ENCODE data around the gene VWA2.

The VWA2 gene

DNA sequence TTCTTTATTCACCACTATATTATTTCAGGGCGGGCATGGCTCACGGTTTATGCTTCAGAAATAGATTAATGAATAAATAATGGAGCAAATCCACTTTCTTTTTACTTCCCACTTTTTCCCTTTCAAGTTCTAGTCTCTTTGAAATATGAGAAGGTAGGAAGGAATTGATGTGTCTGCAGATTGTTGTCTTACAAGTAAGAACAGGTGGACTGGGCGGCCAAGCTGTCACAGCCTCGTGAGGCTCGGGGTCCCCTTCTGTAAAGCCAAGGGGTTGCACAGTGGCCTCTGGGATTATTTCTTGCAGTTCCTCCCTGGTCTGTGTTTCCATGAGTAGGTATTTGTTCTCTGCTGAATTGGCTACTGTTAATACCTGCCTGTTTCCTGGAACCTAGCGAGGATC is 11.2 kb downstream of the VWA2 start:
- no peak for DNase-seq

DNA sequence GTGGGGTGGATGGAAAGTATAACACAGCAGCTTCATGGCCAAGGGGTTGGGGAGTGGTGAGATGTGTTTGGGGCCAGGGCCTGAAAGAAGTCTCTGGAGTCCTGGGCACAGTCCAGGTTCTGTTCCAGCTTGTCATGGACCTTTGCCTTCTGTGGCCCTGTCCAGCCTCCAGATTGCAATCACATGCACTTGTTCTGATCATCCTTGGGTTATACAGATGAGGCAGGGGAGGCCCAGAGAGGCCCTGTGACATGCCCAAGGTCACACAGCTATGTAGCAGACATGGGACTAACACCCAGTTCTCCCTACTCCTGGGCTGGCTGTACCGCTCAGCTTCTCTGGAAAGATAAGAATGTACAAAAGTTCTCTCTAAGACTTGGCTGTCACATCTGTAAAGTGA is 11.7 kb downstream of the VWA2 start:
- DNase-seq: no peak

DNA sequence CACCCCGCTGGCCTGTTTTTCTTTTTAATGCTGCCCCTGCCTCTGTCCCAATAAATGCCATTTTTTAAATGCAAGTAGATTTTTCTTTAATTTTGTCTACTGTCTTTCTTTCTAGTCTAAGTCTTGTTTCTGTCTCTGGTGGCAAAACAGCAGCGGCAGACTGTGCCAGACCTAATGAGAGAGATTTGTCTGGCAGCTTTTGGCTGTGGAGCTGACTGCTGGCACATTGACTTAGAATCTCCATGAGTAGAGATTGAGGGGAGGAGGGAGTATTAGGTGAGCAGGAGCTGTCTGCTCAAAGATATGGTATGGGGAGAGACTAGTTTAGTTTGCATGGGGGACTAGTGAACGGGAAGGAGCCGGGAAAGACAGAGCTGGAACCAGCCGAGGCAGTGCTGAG is 13.0 kb downstream of the VWA2 start:
- DNase-seq: no peak

DNA sequence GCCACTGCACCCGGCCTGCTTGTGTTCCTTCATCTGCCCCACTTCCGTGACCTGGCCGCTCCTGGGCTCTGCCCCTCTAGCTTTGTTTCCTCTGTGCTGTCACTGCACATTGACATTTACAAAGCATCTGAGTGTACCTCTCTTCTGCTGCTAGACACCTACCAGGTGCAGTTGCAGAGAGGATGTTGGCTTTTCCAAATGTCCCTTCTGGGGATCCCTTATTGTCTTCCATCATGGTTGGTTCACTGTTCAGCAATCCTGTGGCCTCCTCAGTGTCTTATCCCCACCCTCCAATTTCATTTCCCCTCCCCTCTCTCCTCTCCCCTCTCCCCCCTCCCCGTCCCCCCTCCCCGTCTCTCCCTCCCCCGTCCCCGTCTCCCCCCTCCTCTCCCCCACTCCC is 13.8 kb downstream of the VWA2 start:
- no peak for DNase-seq

DNA sequence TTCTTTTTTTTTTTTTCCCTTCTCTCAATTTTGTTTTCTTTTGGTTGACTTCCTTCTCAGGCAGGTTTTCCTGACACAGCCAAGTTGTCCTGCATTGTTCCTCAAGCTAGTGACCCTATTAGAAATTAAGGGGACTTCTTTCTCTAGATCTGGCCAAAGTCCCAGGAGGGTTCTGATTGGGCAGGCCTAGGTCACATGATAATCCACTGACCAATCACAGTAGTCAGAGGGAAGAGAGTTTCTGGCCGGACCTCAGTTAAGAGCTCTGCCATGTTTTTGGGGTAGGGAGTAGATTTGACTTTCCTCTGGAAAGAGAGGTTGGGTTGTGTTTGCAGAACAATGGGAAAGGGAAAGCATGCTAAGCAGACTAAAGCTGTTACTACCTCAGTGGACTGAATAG is 16.2 kb downstream of the VWA2 start:
- DNase-seq: no peak

DNA sequence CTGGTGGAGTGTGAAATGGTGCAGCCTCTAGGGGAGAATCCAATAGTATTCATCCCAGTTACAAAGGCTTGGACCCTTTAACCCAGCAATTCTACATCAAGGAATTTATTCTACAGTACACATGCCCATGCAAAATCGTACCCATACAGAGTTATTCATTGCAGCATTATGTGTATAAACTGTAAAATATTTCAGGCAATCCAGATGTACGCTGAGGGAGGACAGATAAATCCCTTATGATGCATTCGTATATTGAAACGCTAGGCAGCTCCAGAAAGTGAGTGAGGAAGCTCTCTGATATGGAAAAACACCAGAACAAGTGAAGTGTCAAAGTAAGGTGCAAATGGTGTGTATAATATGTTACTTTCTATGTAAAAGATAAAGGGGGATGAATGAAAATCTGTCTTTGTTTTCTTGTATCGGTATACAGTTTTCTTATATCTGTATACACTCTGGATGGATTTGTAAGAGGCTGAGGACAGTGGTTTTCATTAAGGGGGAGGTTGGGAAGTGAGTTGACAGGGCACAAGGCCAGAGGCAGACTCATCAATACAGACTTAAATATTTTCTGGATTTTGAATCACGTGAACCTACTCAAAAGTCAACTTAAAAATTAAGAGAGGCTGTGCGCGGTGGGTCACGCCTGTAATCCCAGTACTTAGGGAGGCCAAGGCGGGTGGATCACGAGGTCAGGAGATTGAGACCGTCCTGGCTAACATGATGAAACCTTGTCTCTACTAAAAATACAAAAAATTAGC is 17.1 kb downstream of the VWA2 start:
- DNase-seq: no peak

DNA sequence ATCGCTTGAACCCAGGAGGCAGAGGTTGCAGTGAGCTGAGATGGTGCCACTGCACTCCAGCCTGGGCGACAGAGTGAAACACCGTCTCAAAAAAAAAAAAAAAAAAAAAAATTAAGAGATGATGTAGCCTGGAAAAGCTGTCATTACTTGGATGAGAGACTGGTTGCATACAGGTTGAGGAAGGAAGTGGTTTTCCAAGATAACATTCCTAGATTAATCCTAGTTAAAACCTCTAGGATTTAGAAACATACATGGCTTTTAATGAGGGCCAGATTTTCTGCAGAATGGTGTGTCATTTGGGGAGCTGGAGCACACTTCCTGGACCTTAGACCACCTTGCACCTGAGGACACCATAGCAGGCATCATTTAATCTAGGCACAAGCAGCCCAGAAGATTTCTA is 17.8 kb downstream of the VWA2 start:
- DNase-seq: no peak

DNA sequence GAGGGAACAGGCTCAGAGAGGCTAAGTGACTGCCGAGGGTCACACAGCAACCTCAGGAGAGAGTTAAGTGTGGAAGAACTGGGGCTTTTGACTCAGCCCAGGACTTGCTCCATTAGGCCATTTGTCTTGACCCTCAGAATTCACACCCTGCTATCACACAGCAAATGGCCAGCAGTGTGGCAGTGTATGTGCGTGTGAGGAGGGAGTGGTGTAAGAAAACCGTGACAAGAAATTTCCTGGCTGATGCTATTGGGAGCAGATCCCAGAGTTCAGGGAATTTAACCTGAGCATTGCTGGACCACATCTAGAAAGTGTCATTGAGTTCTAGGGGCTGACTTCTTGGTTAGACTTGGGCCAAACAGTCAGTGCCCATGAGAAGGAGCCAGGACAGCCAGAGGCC is 18.4 kb downstream of the VWA2 start:
- DNase-seq: no peak

DNA sequence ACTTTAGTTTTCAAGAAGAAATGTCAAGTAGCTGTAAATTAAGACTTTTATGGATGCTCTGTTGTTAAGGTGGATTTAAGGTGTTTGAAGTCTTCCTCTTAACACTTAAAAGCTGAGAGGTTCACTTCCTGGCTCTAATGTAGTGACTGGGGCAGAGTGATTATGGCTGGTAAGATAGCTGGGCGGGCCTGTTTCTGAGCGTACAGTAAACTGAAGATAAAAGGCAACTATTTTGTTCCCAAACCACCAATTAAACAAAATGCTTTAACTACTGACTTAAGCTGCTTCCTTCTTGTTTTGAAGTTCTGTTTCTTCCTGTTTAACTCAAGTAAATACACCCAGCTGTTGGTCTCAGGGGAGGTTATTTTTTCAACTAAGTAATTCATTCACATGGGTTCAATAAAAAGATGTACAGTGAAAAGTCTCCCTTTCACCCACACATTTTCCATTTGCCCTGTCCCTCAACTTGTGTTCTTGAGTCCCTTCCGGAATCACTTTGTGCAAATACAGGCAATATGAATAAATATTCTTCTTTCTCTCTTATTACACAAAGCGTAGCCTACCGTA is 19.3 kb downstream of the VWA2 start:
- DNase-seq: no peak

DNA sequence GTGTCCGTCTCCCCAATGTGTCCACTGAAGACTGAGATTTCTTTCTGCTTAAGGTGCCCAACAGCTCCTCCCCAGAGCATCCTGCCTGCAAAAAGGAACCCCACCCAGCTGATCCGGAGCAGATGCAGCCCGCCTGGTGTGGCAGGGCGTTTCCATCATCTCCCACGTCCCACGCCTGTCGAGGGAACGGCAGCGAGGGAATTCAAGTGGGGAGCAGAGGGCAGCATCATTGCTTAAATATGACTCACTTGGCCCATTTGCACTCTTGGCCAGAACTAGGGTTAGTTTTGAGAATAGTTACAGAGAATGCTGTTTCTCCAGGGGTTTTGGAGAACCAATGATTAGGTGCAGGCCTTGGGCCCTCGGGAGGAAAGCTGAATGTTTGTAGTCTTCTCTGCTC is 20.8 kb downstream of the VWA2 start:
- no peak for DNase-seq

DNA sequence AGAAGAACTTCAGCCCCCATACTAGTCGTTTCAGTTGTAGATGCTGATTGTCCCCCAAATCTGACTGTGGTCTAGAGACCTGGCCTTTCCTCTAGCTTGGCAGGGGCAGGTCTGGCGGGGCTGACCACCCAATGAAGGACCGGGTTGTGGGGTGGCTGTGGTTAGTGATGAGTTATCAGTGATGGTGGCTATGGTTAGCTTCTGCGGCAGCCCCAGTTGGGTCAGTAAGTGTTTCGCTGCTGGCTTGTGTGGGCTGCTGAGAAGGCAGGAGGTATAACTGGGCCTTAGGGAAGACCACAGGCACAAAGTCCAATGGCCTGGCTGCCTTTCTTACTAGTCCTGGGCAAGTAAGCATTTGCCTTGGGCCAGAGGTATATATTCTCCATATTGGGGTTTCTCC is 21.3 kb downstream of the VWA2 start:
- no peak for DNase-seq

DNA sequence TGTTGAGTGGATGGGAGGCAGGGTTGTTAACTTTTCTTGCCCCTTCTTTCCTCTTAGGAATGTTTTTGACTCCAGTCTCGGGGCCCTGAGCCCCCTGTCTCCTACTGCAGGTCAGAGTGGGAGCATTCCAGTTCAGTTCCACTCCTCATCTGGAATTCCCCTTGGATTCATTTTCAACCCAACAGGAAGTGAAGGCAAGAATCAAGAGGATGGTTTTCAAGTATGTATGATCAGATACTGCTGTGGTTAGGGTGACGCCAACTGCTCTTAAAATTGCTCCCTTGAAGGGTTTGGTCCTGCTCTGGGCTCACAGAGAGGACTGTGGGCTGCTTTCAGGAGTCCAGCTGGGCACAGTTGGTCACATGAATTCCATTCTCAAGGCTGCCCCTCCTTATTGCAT is 22.0 kb downstream of the VWA2 start:
- no peak for DNase-seq

DNA sequence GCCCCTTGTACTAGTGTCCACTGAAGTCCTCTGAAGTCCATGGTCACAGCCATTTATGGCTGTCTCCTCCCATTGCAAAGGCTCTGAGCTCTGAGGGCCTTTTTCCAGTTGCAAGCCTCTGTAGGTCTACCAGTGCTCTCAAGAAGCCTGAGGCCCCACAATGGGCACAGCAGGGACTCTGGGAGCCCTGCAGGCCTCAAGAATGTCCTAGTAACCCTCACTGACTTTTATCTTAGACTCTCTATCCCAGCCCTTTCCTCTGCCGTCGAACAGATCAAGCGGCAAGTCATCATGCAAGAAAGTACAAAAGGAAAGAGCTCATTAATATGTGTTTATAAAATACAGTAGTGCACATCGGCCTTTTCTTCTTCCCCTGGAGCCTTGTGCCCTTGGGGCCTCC is 23.4 kb downstream of the VWA2 start:
- DNase-seq: no peak

DNA sequence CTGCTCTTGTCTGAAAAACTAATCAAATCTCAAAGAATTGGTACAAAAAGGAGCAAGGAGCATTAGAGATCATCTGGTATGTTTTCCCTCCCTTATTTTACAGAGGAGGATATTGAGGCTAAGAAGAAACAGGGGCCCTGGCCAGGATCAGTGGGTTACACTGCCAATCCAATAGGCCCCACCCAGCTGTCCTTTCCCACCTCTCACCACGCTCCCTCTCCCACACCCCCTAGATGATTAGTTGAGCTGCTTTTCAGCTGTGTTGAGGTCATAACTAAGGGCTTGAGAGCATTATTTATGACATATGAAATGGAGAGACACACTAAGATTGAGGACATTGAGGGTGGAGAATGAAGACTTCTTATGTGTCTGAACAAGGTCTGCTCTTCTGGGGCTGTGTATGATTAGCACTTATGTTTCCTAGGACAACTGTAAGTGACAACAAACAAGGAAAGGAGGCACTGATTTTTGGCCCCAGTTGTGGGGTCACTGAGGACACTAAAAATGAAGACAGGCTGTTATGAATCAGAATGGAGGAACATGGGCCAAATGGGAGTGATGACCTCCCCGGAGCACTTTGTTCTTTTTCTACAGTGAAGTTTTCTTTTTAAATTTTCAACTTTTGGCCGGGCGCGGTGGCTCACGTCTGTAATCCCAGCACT is 26.5 kb downstream of the VWA2 start:
- DNase-seq: no peak

DNA sequence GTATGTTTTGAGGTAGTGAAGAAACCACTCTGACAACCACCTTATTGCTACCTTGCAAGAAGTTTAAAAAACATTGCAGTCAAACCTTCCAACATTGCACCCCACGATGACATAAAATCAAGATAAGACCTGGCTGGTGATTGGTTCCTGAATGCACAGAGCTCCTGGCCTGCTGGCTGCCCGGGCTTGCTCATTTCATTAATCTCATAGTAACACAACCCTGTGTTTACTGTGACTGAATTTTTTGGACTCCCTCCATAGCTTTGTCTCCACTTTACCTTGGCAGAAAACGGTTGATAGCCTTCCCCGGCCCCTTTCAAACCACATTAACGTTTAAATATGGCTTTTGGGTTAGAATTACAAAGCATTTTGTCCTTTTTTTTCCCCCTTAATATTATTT is 27.5 kb downstream of the VWA2 start:
- DNase-seq: no peak

DNA sequence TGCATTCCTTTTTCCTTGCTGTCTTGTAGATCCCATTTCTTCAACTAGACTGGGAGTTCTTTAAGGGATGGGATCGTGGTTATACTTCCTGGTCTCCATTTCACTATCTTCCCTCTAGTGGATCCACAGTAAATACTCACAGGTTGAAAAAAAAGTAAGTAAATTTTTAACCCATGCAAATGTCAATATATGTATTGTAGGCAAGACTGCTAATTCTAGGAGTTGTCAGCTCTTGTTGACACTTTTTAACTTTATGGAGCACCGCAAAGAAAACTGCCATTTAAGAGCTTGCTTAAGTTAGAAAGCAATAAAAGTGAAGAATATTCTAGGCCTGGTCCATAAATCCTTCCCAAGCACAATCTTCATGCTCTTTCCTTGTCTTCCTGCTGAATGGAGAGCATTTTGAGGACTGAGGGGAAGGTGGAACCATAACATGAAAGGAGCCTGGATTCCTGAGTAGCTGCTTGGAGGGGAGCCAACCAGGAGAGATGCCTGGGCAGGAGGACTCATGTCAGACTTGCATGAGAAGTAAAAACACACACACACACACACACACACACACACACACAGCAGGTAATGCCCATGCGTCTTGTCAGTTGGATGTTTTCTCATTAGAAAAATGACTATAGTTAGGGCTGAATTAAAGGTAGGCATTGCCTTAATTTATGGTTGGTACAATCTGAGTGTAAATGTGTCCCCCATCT is 32.2 kb downstream of the VWA2 start:
- no peak for DNase-seq

DNA sequence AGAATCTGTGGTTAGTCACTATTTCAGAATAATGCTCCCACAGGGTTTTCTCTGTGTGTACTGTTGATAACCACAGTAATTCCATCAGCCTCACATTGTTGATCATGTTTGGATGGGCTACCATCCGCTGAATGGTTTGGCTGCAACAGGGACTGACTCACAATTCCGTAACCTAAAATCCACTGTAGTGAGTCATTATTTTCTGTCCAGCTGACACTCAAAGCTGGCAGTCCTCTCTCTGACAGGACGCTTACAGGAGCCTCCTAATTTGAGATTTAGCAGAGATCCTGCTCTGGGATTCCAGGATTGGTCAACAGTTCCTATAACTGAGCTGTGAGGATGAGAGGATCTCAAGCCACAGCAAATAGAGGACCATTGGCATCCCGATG is 32.7 kb downstream of the VWA2 start:
- DNase-seq: no peak

DNA sequence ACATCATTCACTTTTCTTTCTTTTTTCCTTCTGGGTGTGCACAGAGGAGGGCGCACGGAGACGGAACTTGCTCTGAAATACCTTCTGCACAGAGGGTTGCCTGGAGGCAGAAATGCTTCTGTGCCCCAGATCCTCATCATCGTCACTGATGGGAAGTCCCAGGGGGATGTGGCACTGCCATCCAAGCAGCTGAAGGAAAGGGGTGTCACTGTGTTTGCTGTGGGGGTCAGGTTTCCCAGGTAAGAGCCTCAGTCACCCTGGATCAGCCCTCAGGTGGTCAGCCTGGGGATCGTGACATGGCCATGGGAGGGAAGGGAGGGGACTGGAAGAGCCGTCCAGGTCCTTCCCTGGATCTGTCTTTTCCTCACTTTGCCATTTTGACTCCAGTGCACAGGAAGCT is 33.6 kb downstream of the VWA2 start:
- DNase-seq: no peak

DNA sequence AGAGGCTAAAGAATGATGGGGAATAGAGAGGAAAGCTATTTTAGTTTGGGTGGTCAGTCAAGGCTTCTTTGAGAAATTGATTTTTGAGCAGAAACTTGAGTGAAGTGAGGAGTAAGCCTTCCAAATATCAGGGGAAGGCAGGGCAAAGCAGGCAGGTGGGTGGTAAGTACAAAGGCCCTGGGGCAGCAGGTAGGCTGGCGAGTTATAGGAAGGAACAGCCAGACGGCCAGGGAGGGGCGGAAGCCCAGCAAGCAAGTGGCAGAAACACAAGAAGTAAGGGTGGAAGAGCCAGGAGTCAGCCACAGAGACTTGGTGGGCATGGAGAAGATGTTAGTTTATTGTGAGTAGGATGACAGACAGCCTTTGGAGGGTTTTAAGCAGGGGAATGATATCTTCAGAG is 34.9 kb downstream of the VWA2 start:
- no peak for DNase-seq

DNA sequence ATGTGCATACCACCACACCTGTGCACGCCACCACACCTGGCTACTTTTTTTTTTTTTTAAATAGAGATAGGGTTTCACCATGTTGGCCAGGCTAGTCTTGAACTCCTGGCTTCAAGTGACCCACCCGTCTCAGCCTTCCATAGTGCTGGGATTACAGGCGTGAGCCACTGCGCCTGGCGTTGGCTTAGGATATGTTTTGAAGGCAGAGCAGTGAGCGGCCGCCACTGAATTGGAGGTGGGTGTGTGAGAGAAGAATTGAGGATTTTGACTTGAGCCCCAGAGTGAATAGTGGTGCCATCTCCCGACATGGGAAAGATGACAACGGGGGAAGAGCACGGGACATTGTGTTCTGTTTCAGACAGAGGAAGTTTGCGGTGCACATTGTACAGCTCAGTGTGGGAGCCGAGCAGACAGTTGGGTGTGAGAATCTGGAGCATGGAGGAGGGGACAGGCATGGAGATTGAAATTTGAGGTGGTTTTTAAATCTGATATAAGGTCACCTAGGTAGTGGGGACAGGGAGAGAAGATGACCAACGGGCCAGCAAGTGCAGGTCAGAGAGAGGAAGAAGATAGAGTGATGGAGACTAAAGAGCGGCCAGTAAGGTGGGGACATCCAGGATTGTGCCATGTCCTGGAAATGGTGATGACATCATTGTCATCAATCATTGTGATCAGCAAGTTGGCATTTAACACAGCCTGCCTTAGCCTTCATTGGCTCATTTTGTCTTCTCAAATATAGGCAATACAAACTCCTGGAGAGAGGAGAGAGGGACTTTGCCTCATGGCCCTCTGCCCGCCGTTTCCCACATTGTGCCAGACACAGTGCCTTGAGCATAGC is 35.8 kb downstream of the VWA2 start:
- no peak for DNase-seq

DNA sequence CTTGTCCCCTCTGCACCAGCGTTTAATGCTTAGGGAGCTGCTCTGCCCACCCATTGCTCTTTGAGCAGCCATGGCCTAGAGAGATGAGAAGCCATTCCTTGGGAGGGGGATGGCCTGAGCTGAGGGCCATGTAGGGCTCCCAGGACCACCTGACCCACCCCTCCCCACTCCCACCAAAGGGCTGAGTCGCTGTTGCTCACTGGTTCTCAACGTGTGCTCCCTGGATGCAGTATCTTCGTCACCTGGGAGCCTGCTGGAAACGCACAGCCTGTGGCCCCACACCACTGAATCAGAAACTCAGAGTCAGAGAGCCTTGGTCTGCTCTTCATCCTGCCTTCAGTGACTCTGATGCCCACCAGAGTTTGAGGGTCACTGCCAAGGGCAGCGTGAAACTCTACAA is 37.0 kb downstream of the VWA2 start:
- DNase-seq: no peak

DNA sequence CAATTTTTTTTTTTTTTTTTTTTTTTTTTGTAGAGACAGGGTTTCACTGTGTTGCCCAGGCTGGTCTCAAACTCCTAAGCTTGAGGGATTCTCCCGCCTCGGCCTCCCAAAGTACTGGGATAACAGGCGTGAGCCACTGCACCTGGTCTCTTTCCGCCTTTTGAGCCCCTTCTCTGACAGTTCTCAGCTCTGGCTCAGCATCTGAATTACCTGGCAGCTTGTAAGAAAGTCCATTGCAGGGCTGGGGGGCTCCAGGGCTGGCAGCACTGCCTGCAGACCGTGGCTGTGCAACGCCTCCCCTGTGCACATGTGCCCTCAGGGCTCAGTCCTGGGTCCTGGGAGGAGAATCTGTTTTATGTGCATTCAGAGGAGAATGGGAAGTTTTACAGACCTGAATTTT is 37.6 kb downstream of the VWA2 start:
- no peak for DNase-seq

Measured in activated gamma-delta T cell treated with Interleukin-2 at 50 U/mL for 16 hours (primary cell).